AG04449 (cell line): ENCODE data around the gene SHANK3.

Experiments
- CTCF ChIA-PET: fragments of 350-600 bp; formaldehyde crosslinking; extraction: SDS; loops from one replicate; lab custom pipeline; 2021; ENCODE audit warnings: antibody characterized with exemption; lab: Yijun Ruan, JAX
- POLR2A ChIA-PET: fragments of 400-600, 350-600 bp; formaldehyde crosslinking; extraction: SDS; loops from one replicate; lab custom pipeline; 2020; ENCODE audit warnings: antibody characterized with exemption, inconsistent platforms; lab: Yijun Ruan, JAX
- DNase-seq: peaks from one replicate; pipeline ENCODE4 v3.0.0-alpha.2; 2010; ENCODE audit warnings: low read depth, low spot score
- H3K4me3 ChIP-seq: 2 replicates; pipeline ENCODE4 v1.5.1; 2011; ENCODE audit warnings: low read depth, mild to moderate bottlenecking, control low read depth, low read length
- TF ChIP-seq, protein P1 (sequence below): IDR thresholded peaks from one replicate; pipeline ENCODE4 v1.5.1; 2011; ENCODE audit warnings: mild to moderate bottlenecking, moderate library complexity, low read length, control low read depth, inconsistent platforms; ENCODE audit not compliant: insufficient read depth; ENCODE audit errors: missing control alignments

Gene SHANK3

DNA sequence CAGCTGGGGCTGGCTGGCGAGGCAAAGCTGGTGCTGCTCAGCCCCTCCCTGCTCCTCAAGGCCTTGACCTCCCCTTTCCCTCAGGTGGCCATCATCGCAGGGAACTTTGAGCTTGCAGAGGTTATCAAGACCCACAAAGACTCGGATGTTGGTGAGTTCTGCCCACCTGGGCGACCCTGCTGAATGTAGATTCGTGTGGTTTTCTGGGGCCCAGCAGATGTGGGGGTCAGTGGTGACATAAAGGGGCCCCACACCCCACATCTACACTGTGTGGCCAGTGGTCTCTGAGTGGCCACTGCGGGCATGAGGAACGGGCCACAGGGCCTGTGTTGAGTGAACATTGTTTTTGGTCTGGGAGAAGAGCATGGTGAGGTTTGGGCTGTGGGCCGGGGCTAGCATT, 11.9 kb downstream of the SHANK3 start:
- H3K4me3 ChIP-seq, result no peak overlapping the region
- CTCF ChIA-PET, result interaction anchor here (1.0 to 1.4 kb wide), 4 partner anchors 10 to 64 kb away, joined by 3 to 5 read pairs (median 4); partner anchors contain the start of gene ARSA
- TF ChIP-seq, protein P1, sequence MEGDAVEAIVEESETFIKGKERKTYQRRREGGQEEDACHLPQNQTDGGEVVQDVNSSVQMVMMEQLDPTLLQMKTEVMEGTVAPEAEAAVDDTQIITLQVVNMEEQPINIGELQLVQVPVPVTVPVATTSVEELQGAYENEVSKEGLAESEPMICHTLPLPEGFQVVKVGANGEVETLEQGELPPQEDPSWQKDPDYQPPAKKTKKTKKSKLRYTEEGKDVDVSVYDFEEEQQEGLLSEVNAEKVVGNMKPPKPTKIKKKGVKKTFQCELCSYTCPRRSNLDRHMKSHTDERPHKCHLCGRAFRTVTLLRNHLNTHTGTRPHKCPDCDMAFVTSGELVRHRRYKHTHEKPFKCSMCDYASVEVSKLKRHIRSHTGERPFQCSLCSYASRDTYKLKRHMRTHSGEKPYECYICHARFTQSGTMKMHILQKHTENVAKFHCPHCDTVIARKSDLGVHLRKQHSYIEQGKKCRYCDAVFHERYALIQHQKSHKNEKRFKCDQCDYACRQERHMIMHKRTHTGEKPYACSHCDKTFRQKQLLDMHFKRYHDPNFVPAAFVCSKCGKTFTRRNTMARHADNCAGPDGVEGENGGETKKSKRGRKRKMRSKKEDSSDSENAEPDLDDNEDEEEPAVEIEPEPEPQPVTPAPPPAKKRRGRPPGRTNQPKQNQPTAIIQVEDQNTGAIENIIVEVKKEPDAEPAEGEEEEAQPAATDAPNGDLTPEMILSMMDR, result no peak
- no peak for DNase-seq
- POLR2A ChIA-PET, result no interaction called here

DNA sequence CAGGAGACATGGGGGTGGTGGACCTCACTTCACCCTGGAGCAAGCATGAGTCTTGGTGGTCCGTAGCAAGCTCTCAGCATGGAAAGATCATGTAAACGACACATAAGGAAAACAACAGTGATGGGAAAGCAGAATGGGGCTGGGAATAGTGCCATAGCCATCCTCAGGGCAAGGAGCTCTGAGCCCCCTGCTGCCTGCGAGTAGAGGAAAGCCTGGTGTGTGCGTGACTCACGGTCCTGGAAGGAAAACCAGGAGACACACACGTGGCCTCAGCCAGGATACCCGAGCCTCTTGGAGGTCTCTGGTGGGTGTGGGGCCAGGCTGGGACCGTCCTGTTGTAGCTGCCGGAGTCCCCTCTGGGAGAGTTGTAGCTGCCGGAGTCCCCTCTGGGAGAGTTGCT, 12.4 kb downstream of the SHANK3 start:
- POLR2A ChIA-PET, result no interaction called here
- CTCF ChIA-PET, result interaction anchor here (1.0 to 1.4 kb wide), 4 partner anchors 9 to 64 kb away, joined by 3 to 5 read pairs (median 4); partner anchors contain the start of gene ARSA
- TF ChIP-seq, protein P1, result no peak
- no peak overlapping the region for H3K4me3 ChIP-seq
- no peak for DNase-seq

DNA sequence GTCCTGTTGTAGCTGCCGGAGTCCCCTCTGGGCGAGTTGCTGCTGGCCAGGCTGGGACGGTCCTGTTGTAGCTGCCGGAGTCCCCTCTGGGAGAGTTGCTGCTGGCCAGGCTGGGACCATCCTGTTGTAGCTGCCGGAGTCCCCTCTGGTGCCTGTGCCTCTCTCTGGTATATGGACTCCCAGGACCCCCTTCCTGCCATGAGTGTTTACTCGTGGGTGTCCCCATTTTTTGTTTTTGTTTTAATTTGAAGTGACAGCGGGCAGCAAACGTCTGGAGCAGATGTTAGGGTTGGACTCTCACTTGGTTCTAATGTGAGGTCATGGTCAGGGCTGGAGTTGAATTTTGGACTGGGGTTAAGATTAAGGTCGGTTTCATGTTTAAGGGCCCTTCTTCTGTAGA, 14.2 kb downstream of the SHANK3 start:
- ChIA-PET POLR2A (no interaction called here), CTCF (no interaction called here)

DNA sequence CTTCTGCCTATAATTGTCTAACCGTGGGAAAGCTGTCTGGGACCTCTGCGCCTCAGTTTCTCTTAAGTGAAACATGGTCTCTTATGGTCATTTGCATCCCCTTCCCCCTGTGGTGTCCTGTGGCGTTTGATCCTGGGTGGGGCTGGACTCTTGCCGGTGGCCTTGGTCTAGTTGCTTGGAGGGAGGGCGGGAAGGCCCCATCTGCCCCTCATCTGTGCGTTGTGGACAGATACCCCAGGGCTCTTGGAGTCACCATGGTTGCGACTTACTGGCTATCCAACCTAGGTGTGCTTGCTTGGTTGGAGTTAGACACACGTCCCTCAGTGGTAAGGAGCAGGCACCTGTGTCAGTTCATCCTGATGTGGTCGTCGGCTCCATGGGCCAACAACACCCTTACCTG, 15.2 kb downstream of the SHANK3 start:
- no peak overlapping the region for H3K4me3 ChIP-seq
- POLR2A ChIA-PET, result no interaction called here
- CTCF ChIA-PET, result no interaction called here
- no peak for DNase-seq
- TF ChIP-seq, protein P1, result no peak

More for the DNA sequence above, 14.2 kb downstream of the SHANK3 start:
- DNase-seq, result no peak
- TF ChIP-seq, protein P1, result no peak
- H3K4me3 ChIP-seq, result no peak overlapping the region

DNA sequence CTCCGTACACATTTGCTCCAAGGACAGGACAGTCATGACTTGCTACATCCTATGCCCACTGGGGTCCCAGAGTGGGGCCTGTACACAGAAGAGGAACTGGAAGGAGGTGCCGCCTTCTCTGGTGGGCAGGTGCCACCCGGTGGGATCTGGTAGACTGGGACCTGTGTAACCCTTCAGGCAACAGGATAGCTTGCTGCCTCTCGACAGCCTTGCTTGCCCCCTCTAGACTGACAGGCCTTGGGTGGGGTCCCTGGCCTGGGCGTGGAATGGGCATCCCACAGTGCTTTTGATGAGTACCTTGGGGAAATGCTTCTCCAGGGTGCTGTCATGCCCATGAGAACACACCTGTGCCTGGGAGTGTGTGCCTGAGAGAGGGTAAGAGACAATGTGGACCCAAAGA, 15.8 kb downstream of the SHANK3 start:
- CTCF ChIA-PET, result no interaction called here
- POLR2A ChIA-PET, result no interaction called here
- TF ChIP-seq, protein P1, result no peak
- no peak for DNase-seq
- H3K4me3 ChIP-seq, result no peak overlapping the region

DNA sequence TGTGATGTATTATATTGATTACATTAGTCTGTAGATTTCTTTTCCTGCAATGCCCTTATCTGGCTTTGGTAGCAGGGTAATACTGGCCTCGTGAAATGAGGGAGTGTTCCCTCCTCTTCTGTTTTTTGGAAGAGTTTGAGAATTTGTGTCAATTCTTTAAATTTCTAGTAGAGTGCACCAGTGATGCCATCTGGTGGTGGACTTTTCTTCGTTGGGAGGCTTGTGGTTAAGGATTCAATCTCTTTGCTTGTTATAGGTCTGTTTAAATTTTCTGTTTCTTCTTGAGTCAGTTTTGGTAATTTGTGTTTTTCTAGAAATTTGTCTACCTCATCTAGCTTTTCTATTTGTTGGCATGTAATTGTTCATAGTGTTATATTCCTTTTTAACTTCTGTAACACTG, 18.9 kb downstream of the SHANK3 start:
- CTCF ChIA-PET, result interaction anchor here (0.7 to 5.7 kb wide), 23 partner anchors 8 to 166 kb away, joined by 3 to 36 read pairs (median 5); partner anchors contain the start of genes ARSA, CPT1B, SCO2 and SHANK3

More for the DNA sequence above, 18.9 kb downstream of the SHANK3 start:
- no peak overlapping the region for H3K4me3 ChIP-seq
- POLR2A ChIA-PET, result no interaction called here
- no peak for DNase-seq
- TF ChIP-seq, protein P1, result peak; percentile 20
